GM21529 (cell line): ENCODE data around the gene CRYGD.
A peak's percentile ranks its signal among the peaks of the same experiment; 100 is the strongest.

ENCODE experiments used
- ATAC-seq: cut with Tn5 transposase; IDR thresholded peaks from one replicate; pipeline ENCODE4 v1.9.1; 2021; ENCODE audit not compliant: unreplicated experiment

Gene CRYGD

DNA sequence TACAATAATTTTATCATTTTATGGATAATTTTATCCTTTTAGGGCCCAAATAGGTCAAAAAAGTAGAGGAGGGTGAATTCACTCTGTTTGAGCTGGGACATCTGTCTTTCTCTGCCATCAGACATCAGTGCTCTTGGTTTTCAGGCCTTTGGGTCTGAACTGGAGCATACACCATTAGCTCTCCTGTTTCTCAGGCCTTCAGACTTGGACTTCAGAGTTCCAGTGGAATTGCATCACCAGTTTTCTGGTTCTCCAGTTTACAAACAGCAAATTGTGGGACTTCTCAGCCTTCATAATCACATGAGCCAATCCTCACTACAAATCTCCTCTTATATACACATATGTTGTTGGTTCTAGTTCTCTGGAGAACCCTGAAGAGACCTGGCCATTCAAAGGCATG lies 33.9 kb downstream of the CRYGD start:
- no peak for ATAC-seq

GRCh38 chr2:208086029-208086428 lies 38.3 kb downstream of the CRYGD start:
- no peak for ATAC-seq

DNA sequence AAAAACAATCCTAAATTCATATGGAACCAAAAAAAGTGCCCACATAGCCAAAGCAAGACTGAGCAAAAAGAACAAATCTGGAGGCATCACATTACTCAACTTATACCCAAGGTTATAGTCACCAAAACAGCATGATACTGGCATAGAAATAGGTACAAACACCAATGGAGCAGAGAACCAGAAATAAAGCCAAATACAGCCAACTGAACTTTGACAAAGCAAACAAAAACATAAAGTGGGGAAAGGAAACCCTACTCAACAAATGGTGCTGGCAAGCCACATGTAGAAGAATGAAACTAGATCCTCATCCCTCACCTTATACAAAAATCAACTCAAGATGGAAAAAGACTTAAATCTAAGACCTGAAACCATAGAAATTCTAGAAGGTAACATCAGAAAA lies 40.5 kb downstream of the CRYGD start:
- no peak for ATAC-seq

- ATAC-seq: no peak
Observed at GRCh38 chr2:208077276-208077675, 47.0 kb downstream of the CRYGD start.

DNA sequence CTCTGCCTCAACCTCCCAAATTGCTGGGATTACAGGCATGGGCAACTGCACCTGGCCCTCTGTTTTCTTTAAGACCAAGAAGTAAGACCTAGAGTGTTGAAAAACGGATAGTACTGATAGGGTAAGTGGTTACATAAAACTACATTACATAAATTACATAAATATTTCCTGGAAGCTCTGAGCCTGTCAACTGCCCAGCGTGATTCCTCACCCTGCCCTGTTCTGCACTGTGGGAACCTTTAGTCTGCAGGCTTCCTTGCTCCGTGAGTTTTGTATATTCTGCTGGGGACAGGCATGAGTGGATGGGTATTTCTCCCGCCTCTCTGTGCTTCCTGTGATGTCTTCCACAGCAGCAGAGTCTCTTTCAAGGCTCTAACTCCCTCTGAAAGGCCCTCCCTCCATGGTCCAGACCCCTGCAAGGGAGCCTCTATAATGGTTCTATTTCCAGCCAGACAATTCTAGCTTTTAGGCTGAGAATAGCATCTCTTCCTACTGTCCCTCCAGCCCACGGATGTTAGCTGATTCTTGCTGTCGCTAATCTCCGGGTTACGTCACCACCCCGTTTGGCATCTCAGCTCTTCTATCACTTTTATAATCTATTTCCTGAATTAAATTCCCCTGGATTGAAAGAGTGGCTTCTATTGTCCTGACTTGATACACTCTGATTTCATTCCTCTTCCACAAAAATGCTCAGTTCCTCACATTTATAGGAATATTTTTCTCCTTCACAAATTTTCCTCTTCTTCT lies 49.5 kb downstream of the CRYGD start:
- ATAC-seq: no peak

DNA sequence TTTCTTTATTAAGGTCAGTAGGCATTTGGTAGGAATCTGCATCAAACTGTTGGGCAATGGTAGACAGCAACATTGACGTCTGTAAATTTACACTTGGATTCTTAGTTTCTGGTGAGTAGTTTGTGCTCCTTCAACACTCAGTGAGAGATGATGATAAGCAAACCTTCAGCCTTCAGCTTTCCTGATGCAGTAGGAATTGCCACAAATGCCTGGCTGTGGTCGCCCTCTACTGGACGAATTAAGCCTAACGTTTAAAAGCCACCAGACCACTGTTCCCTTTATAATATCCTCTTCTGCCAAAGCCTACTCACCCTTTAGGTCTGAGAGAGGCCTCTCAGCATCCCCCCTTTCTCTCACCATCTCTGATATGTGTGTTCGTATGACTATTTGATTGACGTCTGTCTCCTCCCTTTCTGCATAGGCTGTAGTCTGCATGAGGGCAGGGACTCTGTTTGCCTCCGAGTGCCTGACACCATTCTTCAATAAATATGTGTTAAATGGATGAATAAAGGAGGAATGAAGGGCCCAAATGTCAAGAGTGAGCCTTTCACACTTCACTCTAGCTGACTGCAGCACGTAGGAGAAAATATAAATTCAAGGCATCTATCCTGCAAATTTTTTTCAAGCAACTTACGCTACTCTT lies 52.0 kb downstream of the CRYGD start:
- peak; percentile 82 for ATAC-seq
